GM19463 (cell line): ENCODE data around the gene ATP1A2.

Experiments used
- ATAC-seq: cut with Tn5 transposase; IDR thresholded peaks from one replicate; pipeline ENCODE4 v1.9.1; 2021; ENCODE audit warnings: mild to moderate bottlenecking, moderate library complexity; ENCODE audit not compliant: unreplicated experiment

ATP1A2 gene

GRCh38 chr1:160168609-160169369 lies 53.2 kb downstream of the ATP1A2 start:
- ATAC-seq: no peak

GRCh38 chr1:160169553-160170399 lies 54.2 kb downstream of the ATP1A2 start:
- peak; percentile 89 for ATAC-seq

GRCh38 chr1:160171354-160171753 lies 55.8 kb downstream of the ATP1A2 start:
- ATAC-seq: no peak

- ATAC-seq: no peak
Observed at GRCh38 chr1:160171980-160172379, 56.4 kb downstream of the ATP1A2 start.

- ATAC-seq: no peak
Observed at GRCh38 chr1:160177231-160177630, 61.7 kb downstream of the ATP1A2 start.

- no peak for ATAC-seq
Observed at GRCh38 chr1:160177667-160178066, 62.1 kb downstream of the ATP1A2 start.

- no peak for ATAC-seq
Observed at GRCh38 chr1:160178731-160179130, 63.2 kb downstream of the ATP1A2 start.

- ATAC-seq: no peak
Observed at GRCh38 chr1:160179336-160179735, 63.8 kb downstream of the ATP1A2 start.

- ATAC-seq: no peak
Observed at GRCh38 chr1:160186246-160186645, 70.7 kb downstream of the ATP1A2 start.

GRCh38 chr1:160186729-160187128 lies 71.2 kb downstream of the ATP1A2 start:
- no peak for ATAC-seq

- no peak for ATAC-seq
Observed at GRCh38 chr1:160187407-160187806, 71.8 kb downstream of the ATP1A2 start.

GRCh38 chr1:160188341-160188740 lies 72.8 kb downstream of the ATP1A2 start:
- no peak for ATAC-seq

- ATAC-seq: no peak
Observed at GRCh38 chr1:160189649-160190625, 74.4 kb downstream of the ATP1A2 start, which contains the start of gene CASQ1. Gene CASQ1, plus strand, starts transcription at chr1:160190575. Its CDS starts 177 bp downstream, at chr1:160190752.

GRCh38 chr1:160191756-160192155 lies 76.2 kb downstream of the ATP1A2 start:
- ATAC-seq: no peak

- ATAC-seq: no peak
Observed at GRCh38 chr1:160192234-160192633, 76.7 kb downstream of the ATP1A2 start.
